Liver (tissue), 3 donors: Measurements from ENCODE around the gene AQP5.

Experiments used
- FOXA1 ChIP-seq: IDR thresholded peaks from 2 replicates; pipeline ENCODE4 v1.6.1; 2016; ENCODE audit warnings: antibody characterized with exemption
- HNF4A ChIP-seq, 2 donors: conservative IDR thresholded peaks; 2 replicates each; pipeline ENCODE4 v1.6.1; 2016; ENCODE audit warnings: antibody characterized with exemption in 2 of 2, mild to moderate bottlenecking in 2 of 2
- JUND ChIP-seq, 2 donors: IDR thresholded peaks; 2 replicates each; pipeline ENCODE4 v1.6.1; 2016; ENCODE audit warnings: antibody characterized with exemption in 2 of 2
- RAD21 ChIP-seq, 2 donors: IDR thresholded peaks; 2 replicates each; pipeline ENCODE4 v1.6.1; 2016; ENCODE audit warnings: antibody characterized with exemption in 2 of 2, mild to moderate bottlenecking in 2 of 2
- RXRA ChIP-seq, 2 donors: IDR thresholded peaks; 2 replicates each; pipeline ENCODE4 v1.6.1; 2017 to 2018; ENCODE audit warnings: antibody characterized with exemption in 2 of 2, mild to moderate bottlenecking in 1 of 2
- SP1 ChIP-seq: IDR thresholded peaks from 2 replicates; pipeline ENCODE4 v1.6.1; 2018; ENCODE audit warnings: antibody characterized with exemption, mild to moderate bottlenecking
- TAF1 ChIP-seq: conservative IDR thresholded peaks from 2 replicates; pipeline ENCODE4 v1.6.1; 2016; ENCODE audit warnings: antibody characterized with exemption, mild to moderate bottlenecking
- YY1 ChIP-seq: IDR thresholded peaks from 2 replicates; pipeline ENCODE4 v1.6.1; 2016; ENCODE audit warnings: antibody characterized with exemption, mild to moderate bottlenecking
- TF ChIP-seq, protein P1 (sequence below): IDR thresholded peaks from 2 replicates; pipeline ENCODE4 v1.6.1; 2016; ENCODE audit warnings: antibody characterized with exemption
- TF ChIP-seq, protein P2 (sequence below): fragments of 150-350 bp; IDR thresholded peaks from 2 replicates; pipeline ENCODE4 v1.5.1; 2017; ENCODE audit warnings: improper control_type of control experiment, low read depth, low read length; ENCODE audit not compliant: missing input control
- TF ChIP-seq, protein P3 (sequence below): IDR thresholded peaks from 2 replicates; pipeline ENCODE4 v1.6.1; 2016; ENCODE audit warnings: antibody characterized with exemption
- TF ChIP-seq, protein P4 (sequence below): IDR thresholded peaks from 2 replicates; pipeline ENCODE4 v1.6.1; 2016; ENCODE audit warnings: antibody characterized with exemption, mild to moderate bottlenecking
- TF ChIP-seq, protein P5 (sequence below): IDR thresholded peaks from 2 replicates; pipeline ENCODE4 v1.6.1; 2016; ENCODE audit warnings: antibody characterized with exemption
- donor health status: healthy.
- donor health status: healthy.

DNA sequence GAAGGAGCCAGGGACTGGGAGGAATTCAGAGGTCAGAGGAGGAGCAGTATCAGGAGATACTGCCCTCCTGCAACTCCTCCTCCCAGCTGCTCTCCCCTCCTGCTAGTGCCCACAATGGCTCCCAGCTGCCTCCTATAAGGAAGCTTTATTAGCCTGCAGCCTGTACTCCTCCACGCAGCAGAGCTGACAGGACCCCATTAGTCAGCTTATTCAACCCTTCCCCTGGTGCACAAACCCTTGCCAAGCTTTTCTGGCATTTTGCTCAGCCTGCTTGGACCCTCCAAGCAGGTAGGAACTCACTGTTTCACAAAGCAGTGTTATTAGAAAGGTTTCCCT lies 18.1 kb upstream of the AQP5 start:
- TF ChIP-seq, protein P1, sequence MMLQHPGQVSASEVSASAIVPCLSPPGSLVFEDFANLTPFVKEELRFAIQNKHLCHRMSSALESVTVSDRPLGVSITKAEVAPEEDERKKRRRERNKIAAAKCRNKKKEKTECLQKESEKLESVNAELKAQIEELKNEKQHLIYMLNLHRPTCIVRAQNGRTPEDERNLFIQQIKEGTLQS: no peak
- TF ChIP-seq, protein P2, sequence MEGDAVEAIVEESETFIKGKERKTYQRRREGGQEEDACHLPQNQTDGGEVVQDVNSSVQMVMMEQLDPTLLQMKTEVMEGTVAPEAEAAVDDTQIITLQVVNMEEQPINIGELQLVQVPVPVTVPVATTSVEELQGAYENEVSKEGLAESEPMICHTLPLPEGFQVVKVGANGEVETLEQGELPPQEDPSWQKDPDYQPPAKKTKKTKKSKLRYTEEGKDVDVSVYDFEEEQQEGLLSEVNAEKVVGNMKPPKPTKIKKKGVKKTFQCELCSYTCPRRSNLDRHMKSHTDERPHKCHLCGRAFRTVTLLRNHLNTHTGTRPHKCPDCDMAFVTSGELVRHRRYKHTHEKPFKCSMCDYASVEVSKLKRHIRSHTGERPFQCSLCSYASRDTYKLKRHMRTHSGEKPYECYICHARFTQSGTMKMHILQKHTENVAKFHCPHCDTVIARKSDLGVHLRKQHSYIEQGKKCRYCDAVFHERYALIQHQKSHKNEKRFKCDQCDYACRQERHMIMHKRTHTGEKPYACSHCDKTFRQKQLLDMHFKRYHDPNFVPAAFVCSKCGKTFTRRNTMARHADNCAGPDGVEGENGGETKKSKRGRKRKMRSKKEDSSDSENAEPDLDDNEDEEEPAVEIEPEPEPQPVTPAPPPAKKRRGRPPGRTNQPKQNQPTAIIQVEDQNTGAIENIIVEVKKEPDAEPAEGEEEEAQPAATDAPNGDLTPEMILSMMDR: no peak
- TF ChIP-seq TAF1: no peak
- TF ChIP-seq, protein P3, sequence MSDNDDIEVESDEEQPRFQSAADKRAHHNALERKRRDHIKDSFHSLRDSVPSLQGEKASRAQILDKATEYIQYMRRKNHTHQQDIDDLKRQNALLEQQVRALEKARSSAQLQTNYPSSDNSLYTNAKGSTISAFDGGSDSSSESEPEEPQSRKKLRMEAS: no peak
- no peak for TF ChIP-seq RXRA (IDR thresholded peaks at IDR 0.05)
- TF ChIP-seq RAD21 (IDR thresholded peaks at IDR 0.05): no peak
- TF ChIP-seq HNF4A (conservative IDR thresholded peaks at IDR 0.05): no peak
- TF ChIP-seq, protein P4, sequence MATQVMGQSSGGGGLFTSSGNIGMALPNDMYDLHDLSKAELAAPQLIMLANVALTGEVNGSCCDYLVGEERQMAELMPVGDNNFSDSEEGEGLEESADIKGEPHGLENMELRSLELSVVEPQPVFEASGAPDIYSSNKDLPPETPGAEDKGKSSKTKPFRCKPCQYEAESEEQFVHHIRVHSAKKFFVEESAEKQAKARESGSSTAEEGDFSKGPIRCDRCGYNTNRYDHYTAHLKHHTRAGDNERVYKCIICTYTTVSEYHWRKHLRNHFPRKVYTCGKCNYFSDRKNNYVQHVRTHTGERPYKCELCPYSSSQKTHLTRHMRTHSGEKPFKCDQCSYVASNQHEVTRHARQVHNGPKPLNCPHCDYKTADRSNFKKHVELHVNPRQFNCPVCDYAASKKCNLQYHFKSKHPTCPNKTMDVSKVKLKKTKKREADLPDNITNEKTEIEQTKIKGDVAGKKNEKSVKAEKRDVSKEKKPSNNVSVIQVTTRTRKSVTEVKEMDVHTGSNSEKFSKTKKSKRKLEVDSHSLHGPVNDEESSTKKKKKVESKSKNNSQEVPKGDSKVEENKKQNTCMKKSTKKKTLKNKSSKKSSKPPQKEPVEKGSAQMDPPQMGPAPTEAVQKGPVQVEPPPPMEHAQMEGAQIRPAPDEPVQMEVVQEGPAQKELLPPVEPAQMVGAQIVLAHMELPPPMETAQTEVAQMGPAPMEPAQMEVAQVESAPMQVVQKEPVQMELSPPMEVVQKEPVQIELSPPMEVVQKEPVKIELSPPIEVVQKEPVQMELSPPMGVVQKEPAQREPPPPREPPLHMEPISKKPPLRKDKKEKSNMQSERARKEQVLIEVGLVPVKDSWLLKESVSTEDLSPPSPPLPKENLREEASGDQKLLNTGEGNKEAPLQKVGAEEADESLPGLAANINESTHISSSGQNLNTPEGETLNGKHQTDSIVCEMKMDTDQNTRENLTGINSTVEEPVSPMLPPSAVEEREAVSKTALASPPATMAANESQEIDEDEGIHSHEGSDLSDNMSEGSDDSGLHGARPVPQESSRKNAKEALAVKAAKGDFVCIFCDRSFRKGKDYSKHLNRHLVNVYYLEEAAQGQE: no peak
- no peak for TF ChIP-seq SP1
- no peak for TF ChIP-seq YY1
- TF ChIP-seq, protein P5, sequence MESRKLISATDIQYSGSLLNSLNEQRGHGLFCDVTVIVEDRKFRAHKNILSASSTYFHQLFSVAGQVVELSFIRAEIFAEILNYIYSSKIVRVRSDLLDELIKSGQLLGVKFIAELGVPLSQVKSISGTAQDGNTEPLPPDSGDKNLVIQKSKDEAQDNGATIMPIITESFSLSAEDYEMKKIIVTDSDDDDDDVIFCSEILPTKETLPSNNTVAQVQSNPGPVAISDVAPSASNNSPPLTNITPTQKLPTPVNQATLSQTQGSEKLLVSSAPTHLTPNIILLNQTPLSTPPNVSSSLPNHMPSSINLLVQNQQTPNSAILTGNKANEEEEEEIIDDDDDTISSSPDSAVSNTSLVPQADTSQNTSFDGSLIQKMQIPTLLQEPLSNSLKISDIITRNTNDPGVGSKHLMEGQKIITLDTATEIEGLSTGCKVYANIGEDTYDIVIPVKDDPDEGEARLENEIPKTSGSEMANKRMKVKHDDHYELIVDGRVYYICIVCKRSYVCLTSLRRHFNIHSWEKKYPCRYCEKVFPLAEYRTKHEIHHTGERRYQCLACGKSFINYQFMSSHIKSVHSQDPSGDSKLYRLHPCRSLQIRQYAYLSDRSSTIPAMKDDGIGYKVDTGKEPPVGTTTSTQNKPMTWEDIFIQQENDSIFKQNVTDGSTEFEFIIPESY: no peak
- TF ChIP-seq FOXA1: no peak
- TF ChIP-seq JUND (IDR thresholded peaks at IDR 0.05): no peak
